Epithelial cell of prostate (primary cell): ENCODE data around the gene ABLIM2.
"Not testable (repeated sequence)": the region's sequence is repeated elsewhere in the genome, so short reads cannot be mapped to it uniquely, and the experiment has no call there.

Experiments used
- DNase-seq: peaks from one replicate; pipeline ENCODE4 v3.0.0-alpha.2; 2011; ENCODE audit warnings: low read depth, low spot score
- H3K27ac ChIP-seq: fragments of 450-650 bp; 2 replicates; pipeline ENCODE4 v1.5.1; 2017; ENCODE audit warnings: mild to moderate bottlenecking

ABLIM2 gene

DNA sequence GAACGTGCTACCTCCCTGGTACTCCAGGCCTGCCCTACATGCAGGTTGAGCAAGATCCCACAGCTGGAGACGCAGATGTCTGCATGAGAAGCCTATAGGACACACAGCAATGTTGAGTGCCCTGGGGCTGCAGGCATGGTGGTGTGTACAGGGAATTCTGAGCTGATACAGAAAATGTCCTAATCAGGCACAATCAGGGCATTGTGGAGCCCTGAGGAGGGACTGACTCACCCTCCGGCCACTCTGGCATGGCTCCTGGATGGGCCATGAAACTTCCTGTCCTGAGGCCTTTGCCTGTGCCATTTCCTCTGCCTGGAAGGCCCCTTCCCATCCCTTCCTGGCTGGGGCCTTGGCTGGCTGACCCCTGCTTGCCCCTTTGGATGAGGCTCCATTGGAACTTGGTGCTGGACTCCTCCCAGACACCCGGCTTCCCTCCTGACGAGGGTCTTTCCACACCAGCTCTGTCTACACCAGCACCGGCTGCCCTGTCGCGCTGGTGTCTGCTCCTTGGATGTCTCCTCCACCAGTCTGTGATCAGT lies 202.3 kb downstream of the ABLIM2 start:
- H3K27ac ChIP-seq = no peak overlapping the region
- DNase-seq = no peak

DNA sequence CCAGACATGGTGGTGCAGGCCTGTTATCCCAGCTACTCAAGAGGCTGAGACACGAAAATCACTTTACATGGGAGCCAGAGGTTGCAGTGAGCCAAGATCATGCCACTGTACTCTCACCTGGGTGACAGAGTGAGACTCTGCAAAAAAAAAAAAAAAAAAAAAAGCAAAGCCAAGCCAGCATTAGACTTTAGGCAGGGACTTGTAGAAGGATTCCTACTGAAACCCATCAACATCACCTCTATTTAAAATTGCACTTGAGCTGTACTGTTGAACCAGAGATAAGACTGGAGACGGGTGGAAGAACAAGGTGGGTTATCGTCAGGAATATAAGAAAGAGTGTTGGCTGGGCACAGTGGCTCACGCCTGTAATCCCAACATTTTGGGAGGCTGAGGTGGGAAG lies 203.2 kb downstream of the ABLIM2 start:
- no peak for DNase-seq
- no peak overlapping the region for H3K27ac ChIP-seq

GRCh38 chr4:7952615-7953014 lies 206.0 kb downstream of the ABLIM2 start:
- DNase-seq = no peak
- H3K27ac ChIP-seq = no peak overlapping the region

GRCh38 chr4:7950301-7951092 lies 208.1 kb downstream of the ABLIM2 start:
- H3K27ac ChIP-seq = no peak overlapping the region
- DNase-seq = no peak

- H3K27ac ChIP-seq = no peak overlapping the region
- no peak for DNase-seq
Observed at GRCh38 chr4:7949759-7950158, 208.9 kb downstream of the ABLIM2 start.

DNA sequence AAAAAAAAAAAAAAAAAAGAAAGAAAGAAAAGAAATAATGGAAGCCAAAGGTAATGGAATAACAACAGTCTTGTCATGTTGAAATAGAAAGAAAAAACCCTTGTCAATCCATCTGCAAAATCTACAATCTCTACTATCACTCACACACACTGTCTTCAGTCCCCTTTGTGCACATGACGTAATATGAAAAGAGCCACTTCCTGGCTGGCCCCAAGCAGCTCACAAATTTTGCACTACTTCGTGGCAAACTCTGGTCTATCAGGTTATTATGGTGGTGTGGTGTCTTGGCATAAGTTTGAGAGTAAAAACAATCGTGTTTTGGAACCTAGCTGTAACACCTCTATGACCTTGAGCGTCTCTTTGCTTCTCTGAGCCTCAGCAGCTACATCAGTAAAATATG lies 210.7 kb downstream of the ABLIM2 start:
- no peak for DNase-seq
- H3K27ac ChIP-seq = no peak overlapping the region

DNA sequence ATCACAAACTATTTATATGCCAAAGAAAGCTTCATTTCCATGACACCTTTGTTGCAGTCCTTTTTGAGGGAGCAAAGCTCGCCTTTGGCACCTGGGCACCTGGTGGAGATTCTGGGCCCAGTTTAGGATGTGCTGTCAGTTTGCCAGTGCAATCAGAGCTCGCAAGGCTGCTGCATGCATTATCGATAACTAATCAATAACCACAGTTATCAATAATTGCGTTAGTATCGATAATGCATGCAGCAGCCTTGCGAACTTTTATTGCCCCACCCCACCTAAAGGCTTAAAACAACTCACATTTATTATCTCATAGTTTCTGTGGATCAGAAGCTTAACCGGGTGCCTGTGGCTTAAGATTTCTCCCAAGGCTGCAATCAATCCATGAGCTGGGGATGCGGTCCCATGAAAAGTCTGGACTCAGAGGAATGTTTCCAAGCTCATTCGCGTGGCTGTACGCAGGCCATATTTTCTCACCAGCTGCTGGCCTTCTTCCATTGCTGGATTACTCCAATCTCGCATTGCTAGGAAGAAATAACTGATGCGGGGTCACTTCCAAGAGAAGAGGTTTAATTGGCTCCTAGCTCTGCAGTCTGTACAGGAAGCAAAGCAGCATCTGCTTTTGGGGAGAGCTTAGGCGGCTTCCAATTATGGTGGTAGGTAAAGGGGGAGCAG lies 212.8 kb downstream of the ABLIM2 start:
- no peak overlapping the region for H3K27ac ChIP-seq
- no peak for DNase-seq

DNA sequence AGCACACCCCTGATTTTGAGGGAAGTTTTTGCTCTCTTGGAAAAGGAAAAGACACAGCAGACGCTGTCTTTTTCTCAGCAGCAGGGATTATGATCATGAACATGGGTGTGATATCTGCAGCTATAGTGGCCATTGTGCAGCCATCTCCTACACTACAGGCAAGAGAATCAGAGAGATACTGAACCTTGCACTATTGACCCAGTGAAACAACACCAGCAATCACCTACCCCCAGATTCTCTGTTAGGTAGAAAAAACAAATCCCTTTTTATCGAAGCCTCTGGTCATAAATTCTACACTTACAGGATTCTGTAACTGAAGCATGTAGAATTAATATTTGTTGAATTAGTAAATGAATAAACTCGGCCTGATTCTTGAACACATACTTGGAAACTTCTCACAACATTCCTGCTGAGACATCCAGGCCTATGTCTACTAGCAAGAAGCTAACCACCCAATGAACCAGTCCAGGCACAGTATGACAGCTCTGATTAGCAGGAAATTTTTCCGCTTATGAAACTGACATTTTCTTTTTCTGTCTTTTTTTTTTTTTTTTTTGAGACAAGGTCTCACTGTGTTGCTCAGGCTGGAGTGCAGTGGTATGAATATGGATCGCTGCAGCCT lies 213.9 kb downstream of the ABLIM2 start:
- DNase-seq = no peak
- no peak overlapping the region for H3K27ac ChIP-seq

DNA sequence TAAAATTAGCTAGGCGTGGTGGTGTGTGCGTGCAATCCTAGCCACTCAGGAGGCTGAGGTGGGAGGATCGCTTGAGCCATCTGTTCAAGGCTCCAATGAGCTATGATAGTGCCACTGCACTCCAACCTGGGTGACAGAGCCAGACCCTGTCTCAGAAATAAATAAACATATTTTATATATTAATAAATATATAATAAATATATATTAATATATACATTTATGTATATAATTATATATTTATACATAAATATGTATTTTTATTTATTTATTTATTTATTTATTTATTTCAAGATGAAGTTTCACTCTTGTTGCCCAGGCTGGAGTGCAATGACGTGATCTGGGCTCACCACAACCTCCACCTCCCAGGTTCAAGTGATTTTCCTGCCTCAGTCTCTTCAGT lies 214.9 kb downstream of the ABLIM2 start:
- not testable (repeated sequence) for H3K27ac ChIP-seq, DNase-seq

- no peak for DNase-seq
- H3K27ac ChIP-seq = no peak overlapping the region
Observed at GRCh38 chr4:7943211-7943610, 215.4 kb downstream of the ABLIM2 start.

GRCh38 chr4:7941965-7942496 lies 216.6 kb downstream of the ABLIM2 start:
- H3K27ac ChIP-seq = no peak overlapping the region
- no peak for DNase-seq

- H3K27ac ChIP-seq = no peak overlapping the region
- no peak for DNase-seq
Observed at GRCh38 chr4:7941111-7941964, 217.3 kb downstream of the ABLIM2 start.

GRCh38 chr4:7939377-7940108 lies 219.1 kb downstream of the ABLIM2 start, which contains the start of gene AFAP1:
Gene AFAP1, minus strand, starts transcription at chr4:7939861. Its CDS starts 67,783 bp downstream, at chr4:7872078.
- DNase-seq = no peak

GRCh38 chr4:7938609-7939376 lies 219.8 kb downstream of the ABLIM2 start:
- no peak for DNase-seq
- peak overlapping the region; percentile 46 for H3K27ac ChIP-seq

More at GRCh38 chr4:7939377-7940108, 219.1 kb downstream of the ABLIM2 start, which contains the start of gene AFAP1:
- peak within 1 kb of the TSS; percentile 46 for H3K27ac ChIP-seq

GRCh38 chr4:7938266-7938608 lies 220.4 kb downstream of the ABLIM2 start:
- H3K27ac ChIP-seq = peak overlapping the region; percentile 46
- DNase-seq = no peak

DNA sequence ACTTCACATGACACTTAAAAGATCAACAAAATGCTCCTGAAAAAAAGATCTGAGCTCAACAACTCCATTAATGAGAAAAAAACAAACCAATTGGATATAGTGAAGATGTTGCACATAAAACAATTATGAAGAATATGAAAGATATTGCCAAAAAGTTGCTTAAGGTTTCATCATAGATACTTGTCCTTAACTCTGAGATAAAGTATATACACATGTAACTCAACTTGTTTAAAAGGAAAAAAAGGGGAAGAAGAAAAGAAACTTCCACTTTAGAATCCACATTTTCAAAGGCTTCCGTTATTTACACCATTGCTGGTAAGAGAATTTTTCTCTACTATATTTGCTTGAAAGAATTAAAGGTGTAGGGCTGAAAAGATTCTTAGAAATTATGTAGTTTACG lies 221.6 kb downstream of the ABLIM2 start:
- no peak overlapping the region for H3K27ac ChIP-seq
- no peak for DNase-seq

GRCh38 chr4:7933651-7934510 lies 224.7 kb downstream of the ABLIM2 start:
- no peak for DNase-seq
- H3K27ac ChIP-seq = no peak overlapping the region

DNA sequence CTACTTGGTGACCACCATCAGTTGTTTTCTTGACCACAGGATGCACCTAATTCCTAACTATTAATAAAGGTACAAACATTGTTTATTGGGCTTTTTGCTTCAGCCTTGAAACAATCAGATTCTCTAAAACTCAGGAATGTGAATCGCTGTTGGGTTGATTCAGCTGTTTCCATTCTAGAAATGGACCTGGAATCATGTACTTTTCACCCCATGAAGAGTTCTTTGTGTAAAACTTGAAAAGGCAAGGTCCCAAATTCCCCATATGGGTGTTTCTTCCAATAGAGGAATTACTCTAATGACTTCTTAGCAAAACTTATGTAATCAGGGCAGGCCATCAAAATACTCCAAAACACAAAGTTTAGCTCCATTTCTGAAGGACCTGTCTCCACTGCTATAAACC lies 226.3 kb downstream of the ABLIM2 start:
- H3K27ac ChIP-seq = no peak overlapping the region
- DNase-seq = no peak
